Measurements from ENCODE around the gene CHRNA5.

Gene CHRNA5

DNA sequence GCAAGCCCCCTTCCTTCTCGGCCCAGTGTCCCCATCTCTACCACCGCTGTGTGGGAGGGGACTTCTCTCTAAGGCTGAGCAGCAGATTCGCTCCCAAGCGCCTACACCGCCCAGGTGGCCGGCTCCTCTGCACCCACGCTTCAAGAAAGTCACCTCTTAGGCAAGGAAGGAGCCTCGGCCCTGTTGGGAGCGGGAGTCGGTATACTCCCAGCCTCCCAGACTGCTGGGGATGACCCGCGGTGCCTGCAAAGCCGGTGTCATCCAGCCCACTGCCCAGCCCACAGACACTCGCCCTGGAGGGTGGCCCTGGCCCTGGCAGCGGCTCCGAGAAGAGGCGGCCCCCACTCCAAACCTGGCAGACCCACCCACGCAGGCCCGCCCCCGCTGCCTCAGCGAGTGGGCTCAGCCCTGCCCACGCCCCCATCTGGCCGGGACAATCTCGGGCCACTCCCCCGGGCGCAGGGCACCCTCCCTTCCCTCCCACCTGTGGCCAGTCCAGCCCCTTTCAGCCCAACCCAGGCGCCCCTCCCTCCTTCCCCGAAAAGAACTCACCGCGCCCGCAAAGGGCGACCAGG, 75.3 kb downstream of the CHRNA5 start:
- no peak for DNase-seq (ENCODE audit: low read depth, low spot score)

DNA sequence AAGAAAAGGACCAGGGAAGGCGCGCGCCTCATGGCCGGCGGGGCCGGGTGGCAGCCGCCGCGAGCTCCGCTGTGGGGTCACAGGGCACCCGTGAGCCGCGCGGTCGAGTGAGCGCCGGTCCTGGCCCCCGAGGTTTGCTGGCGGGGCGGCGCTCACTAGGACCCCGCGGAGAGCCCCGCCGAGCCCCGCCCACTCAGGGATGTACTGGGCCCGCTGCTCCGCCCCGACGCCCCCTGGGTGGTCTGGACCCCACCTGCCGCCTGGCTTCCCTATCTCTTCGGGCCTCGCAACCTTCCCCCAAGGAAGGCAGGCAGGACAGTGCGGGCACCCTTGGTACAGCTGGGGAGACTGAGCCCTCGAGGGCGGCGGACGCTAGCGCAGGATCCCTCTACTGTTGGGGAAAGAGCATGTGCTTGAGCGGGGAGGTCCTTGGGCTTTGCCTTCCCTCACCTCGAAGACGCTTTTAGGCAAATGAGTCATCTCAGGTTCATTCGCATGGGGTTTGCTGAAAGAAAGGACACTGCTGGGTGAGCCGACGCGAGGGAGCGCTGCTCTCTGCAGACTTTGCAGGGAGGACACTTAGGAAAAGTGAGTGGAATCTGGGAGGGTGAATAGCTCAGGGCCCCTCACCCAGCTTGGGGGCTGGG, 75.9 kb downstream of the CHRNA5 start, which contains the start of gene CHRNB4:
Gene CHRNB4, minus strand, starts transcription at position 109 of the 647 bp plus-strand sequence. Its CDS starts 77 bp downstream, at position 32.
- peak; percentile 84 for DNase-seq (ENCODE audit: low read depth, low spot score)

DNA sequence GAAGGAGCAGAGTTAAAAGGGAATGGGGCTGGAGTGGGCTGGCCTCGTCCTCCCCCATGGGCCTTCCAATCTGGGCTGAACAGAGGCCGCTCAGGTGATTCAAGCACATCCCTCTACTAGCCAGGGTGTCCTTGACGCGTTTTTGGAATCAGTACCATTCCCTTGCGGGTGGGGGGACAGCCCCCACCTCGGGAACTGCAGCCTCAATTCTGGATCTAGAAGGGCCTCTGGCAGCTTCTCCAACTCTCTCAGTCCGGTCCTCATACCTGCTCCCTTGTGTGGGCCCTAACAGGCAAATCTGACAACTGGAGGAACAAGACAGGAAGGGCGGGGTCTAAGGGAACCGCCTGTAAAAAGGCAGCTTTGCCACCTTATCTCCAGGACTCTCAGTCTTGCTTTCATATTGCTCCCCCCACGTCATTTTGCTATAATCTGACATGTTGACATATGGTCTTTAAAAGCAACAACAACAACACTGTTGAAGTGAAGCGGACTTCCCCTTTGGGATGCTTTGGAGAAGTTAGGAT, 76.5 kb downstream of the CHRNA5 start:
- no peak for DNase-seq (ENCODE audit: low read depth, low spot score)

DNA sequence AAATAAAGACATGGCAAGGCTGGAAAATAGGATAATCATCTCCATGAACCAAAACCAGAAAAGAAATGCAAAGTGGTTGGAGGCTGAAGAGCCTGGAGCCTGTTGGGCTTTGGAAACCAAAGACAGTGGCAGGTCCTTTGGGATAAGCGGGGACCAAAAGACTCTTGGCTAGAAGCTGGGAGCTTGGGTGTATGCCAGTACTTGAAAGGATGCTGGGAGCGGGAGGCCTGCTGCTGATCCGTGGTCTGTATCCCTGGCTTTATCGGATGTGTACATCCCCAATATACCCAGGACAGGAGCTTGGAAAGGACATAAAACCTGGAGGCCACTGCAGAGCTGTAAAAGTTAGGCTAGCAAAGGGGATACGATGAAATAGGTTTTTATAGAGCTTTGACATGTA, 77.0 kb downstream of the CHRNA5 start:
- no peak for DNase-seq (ENCODE audit: low read depth, low spot score)

All from iPS DF 19.7 (cell line).